ENCODE data around the gene CRIP3. TPM values are rescaled to one million over a fixed set of nuclear protein-coding genes. Genes with fewer than 3 reads are reported as not detected.

CRIP3 gene
- total and polyA plus RNA-seq, 2 donors (not counting 3 experiments of a cell fraction or from before 2014, with no cell fraction given) = not detected

DNA sequence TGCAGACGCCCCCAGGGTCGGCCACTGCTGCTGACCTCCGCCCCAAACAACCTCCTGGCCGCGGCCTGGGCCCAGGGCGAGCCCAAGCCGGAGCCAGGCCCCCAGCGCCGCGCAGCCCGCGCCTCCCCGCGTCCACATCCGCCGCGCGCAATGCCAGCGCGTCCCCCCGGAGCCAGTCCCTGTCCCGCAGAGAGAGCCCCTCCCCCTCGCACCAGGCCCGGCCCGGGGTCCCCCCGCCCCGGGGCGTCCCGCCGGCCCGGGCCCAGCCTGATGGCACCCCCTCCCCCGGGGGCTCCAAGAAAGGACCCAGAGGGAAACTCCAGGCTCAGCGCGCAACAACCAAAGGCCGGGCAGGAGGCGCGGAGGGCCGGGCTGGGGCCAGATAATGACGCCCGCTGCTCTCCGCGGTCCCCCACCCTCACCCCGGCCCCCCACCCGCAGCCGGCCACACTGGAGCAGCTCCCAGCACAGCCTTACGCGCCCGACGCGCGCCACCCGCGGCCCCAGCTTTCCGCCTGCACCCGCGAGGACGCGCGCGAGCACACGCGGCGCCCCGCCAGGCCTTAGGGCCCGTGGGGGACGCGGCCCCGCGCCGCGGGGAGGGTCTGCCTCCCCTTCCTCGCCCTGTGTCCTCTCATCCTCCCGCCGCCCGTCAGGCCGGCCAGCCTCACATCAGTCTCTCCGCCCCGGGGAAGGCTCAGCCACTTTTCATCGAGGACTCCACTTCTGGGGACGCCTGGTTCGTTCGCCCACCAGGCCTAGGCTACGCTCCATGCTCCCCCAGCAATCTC lies 23.4 kb downstream of the CRIP3 start:
- H3K27ac ChIP-seq (ENCODE audit: insufficient read depth, low read depth, low read length) = no peak overlapping the region
- DNase-seq (ENCODE audit: low read depth, low spot score) (no peak), FAIRE-seq (no peak)
- no peaks in the 10 kb centered on the region for H3K9me3 ChIP-seq (replicated peaks; ENCODE audit: control insufficient read depth, insufficient read depth, low read length)
- no TSS peak for BruUV-seq (replicated peaks)
- no peaks in the 10 kb centered on the region for H3K79me2 ChIP-seq (ENCODE audit: control insufficient read depth, insufficient read depth, low read length)
- H3K27me3 ChIP-seq (ENCODE audit: control insufficient read depth in 2 of 2, insufficient read depth in 2 of 2, low read length in 2 of 2) = peaks cover 5 to 12% of the 10 kb centered on the region in 2 experiments
- H2AFZ ChIP-seq (ENCODE audit: low read depth, low read length) = no peak overlapping the region
- H3K4me3 ChIP-seq (replicated peaks in 1 of 3; ENCODE audit: insufficient read depth in 1 of 3, low read depth in 1 of 3, low read length in 3 of 3) = no peak overlapping the region
- intact Hi-C loops (cut with micrococcal nuclease) (no loop called here), dilution Hi-C loops (cut with MboI; ENCODE audit: extremely low pct_ligation_motif_present, low sequenced_read_pairs) (no loop called here)
- H3K9ac ChIP-seq (replicated peaks; ENCODE audit: extremely low read depth, insufficient read depth, low read length) = no peak overlapping the region
- no peaks in the 10 kb centered on the region for H4K20me1 ChIP-seq (replicated peaks; ENCODE audit: control insufficient read depth, extremely low read depth, insufficient read depth, low read length)
- no peaks in the 10 kb centered on the region for H3K36me3 ChIP-seq (ENCODE audit: control insufficient read depth in 2 of 2, extremely low read depth in 1 of 2, insufficient read depth in 2 of 2, low read length in 2 of 2)
- no peaks in the 10 kb centered on the region for H3K9me1 ChIP-seq (replicated peaks; ENCODE audit: control insufficient read depth, extremely low read depth, insufficient read depth, low read length)
- ChIA-PET POLR2A (no interaction called here), CTCF (no interaction called here)
- no peak overlapping the region for H3K4me2 ChIP-seq (ENCODE audit: insufficient read depth, low read length)
- TF ChIP-seq MYC (IDR thresholded peaks at IDR 0.05; ENCODE audit: low read depth, low read length) (no peak), CTCF (IDR thresholded peaks at IDR 0.05; ENCODE audit: extremely low read depth in 1 of 2, insufficient read depth in 1 of 2, low read depth in 1 of 2, low read length in 2 of 2) (no peak)
- H3K4me1 ChIP-seq (ENCODE audit: control insufficient read depth, extremely low read depth, insufficient read depth, low read length) = no peaks in the 10 kb centered on the region

DNA sequence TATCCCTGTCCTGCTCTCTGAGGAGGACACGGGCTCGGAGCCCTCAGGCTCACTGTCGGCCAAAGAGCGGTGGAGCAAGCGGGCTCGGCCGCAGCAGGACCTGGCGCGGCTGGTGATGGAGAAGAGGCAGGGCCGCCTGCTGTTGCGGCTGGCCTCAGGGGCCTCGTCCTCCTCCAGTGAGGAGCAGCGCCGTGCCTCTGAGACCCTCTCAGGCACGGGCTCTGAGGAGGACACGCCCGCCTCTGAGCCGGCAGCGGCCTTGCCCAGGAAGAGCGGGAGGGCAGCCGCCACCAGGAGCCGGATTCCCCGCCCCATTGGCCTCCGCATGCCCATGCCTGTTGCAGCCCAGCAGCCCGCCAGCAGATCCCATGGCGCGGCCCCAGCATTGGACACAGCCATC lies 24.7 kb downstream of the CRIP3 start:
- BruUV-seq (replicated peaks) = no TSS peak
- peaks cover 5 to 16% of the 10 kb centered on the region in 2 experiments for H3K27me3 ChIP-seq (ENCODE audit: control insufficient read depth in 2 of 2, insufficient read depth in 2 of 2, low read length in 2 of 2)
- H3K4me3 ChIP-seq (replicated peaks in 1 of 3; ENCODE audit: insufficient read depth in 1 of 3, low read depth in 1 of 3, low read length in 3 of 3) = no peak overlapping the region
- no peak for DNase-seq (ENCODE audit: low read depth, low spot score)
- dilution Hi-C loops (cut with MboI; ENCODE audit: extremely low pct_ligation_motif_present, low sequenced_read_pairs) = no loop called here
- TF ChIP-seq GATA2 (IDR thresholded peaks at IDR 0.05; ENCODE audit: insufficient read depth, insufficient read length, low read depth, low read length) = no peak
- TF ChIP-seq POLR2AphosphoS5 (IDR thresholded peaks at IDR 0.05; ENCODE audit: insufficient read depth, low read depth, low read length) = no peak
- TF ChIP-seq EZH2 (IDR thresholded peaks at IDR 0.05; ENCODE audit: borderline replicate concordance, low read depth, low read length, severe bottlenecking) = no peak
- TF ChIP-seq CTCF (IDR thresholded peaks at IDR 0.05; ENCODE audit: extremely low read depth in 1 of 2, insufficient read depth in 1 of 2, low read depth in 1 of 2, low read length in 2 of 2) = no peak
- TF ChIP-seq JUN (IDR thresholded peaks at IDR 0.05; ENCODE audit: borderline replicate concordance, insufficient read depth, insufficient read length, low read depth) = no peak
- TF ChIP-seq MYC (IDR thresholded peaks at IDR 0.05; ENCODE audit: low read depth, low read length) = no peak
- TF ChIP-seq MAX (IDR thresholded peaks at IDR 0.05; ENCODE audit: insufficient read depth, insufficient read length) = no peak
- no peak for TF ChIP-seq FOS (IDR thresholded peaks at IDR 0.05; ENCODE audit: borderline replicate concordance, insufficient read depth, low read length)
- TF ChIP-seq POLR2A (IDR thresholded peaks at IDR 0.05; ENCODE audit: low read depth, low read length) = no peak
- intact Hi-C loops (cut with micrococcal nuclease) = no loop called here
- H3K79me2 ChIP-seq (ENCODE audit: control insufficient read depth, insufficient read depth, low read length) = no peaks in the 10 kb centered on the region
- H3K9me3 ChIP-seq (replicated peaks; ENCODE audit: control insufficient read depth, insufficient read depth, low read length) = no peaks in the 10 kb centered on the region
- ChIA-PET CTCF (no interaction called here), POLR2A (no interaction called here)
- H3K4me1 ChIP-seq (ENCODE audit: control insufficient read depth, extremely low read depth, insufficient read depth, low read length) = no peaks in the 10 kb centered on the region
- FAIRE-seq = no peak
- no peak overlapping the region for H3K4me2 ChIP-seq (ENCODE audit: insufficient read depth, low read length)
- H3K27ac ChIP-seq (ENCODE audit: insufficient read depth, low read depth, low read length) = no peak overlapping the region
- no peaks in the 10 kb centered on the region for H3K9me1 ChIP-seq (replicated peaks; ENCODE audit: control insufficient read depth, extremely low read depth, insufficient read depth, low read length)
- no peaks in the 10 kb centered on the region for H4K20me1 ChIP-seq (replicated peaks; ENCODE audit: control insufficient read depth, extremely low read depth, insufficient read depth, low read length)
- no peaks in the 10 kb centered on the region for H3K36me3 ChIP-seq (ENCODE audit: control insufficient read depth in 2 of 2, extremely low read depth in 1 of 2, insufficient read depth in 2 of 2, low read length in 2 of 2)
- no peak overlapping the region for H2AFZ ChIP-seq (ENCODE audit: low read depth, low read length)
- H3K9ac ChIP-seq (replicated peaks; ENCODE audit: extremely low read depth, insufficient read depth, low read length) = no peak overlapping the region
